GM23248 (cell line): ENCODE measurements around the gene SERPINB13. TPM values are rescaled to one million over a fixed set of nuclear protein-coding genes. Genes with fewer than 3 reads are reported as not detected.
A peak's percentile ranks its signal among the peaks of the same experiment; 100 is the strongest.

Source experiments
- DNase-seq: peaks from one replicate; pipeline ENCODE4 v3.0.0-alpha.2; 2015
- H2AFZ ChIP-seq: fragments of 200-600 bp; sonication (generic); 2 replicates; pipeline ENCODE4 v1.6.1; 2016; ENCODE audit warnings: antibody characterized with exemption
- H3F3A ChIP-seq: fragments of 200-600 bp; sonication (generic); 2 replicates; pipeline ENCODE4 v1.6.1; 2016; ENCODE audit warnings: mild to moderate bottlenecking, antibody characterized with exemption, mixed run types; ENCODE audit not compliant: insufficient read depth
- H3K27ac ChIP-seq: fragments of 200-600 bp; sonication (generic); 2 replicates; pipeline ENCODE4 v1.5.1; 2016; ENCODE audit warnings: mild to moderate bottlenecking
- H3K27me3 ChIP-seq: fragments of 200-600 bp; sonication (generic); replicated peaks from 2 replicates; pipeline ENCODE4 v1.6.1; 2016; ENCODE audit warnings: mild to moderate bottlenecking; ENCODE audit not compliant: insufficient read depth
- H3K36me3 ChIP-seq: fragments of 200-600 bp; sonication (generic); 2 replicates; pipeline ENCODE4 v1.6.1; 2016; ENCODE audit warnings: low read depth, mild to moderate bottlenecking
- H3K4me1 ChIP-seq: fragments of 200-600 bp; sonication (generic); 2 replicates; pipeline ENCODE4 v1.6.1; 2016; ENCODE audit warnings: mild to moderate bottlenecking; ENCODE audit not compliant: insufficient read depth
- H3K4me2 ChIP-seq: fragments of 200-600 bp; sonication (generic); one replicate; pipeline ENCODE4 v1.6.1; 2016; ENCODE audit warnings: mild to moderate bottlenecking; ENCODE audit not compliant: unreplicated experiment
- H3K4me3 ChIP-seq: fragments of 200-600 bp; sonication (generic); 2 replicates; pipeline ENCODE4 v1.5.1; 2016; ENCODE audit warnings: mild to moderate bottlenecking
- H3K79me2 ChIP-seq: fragments of 200-600 bp; sonication (generic); 2 replicates; pipeline ENCODE4 v1.6.1; 2016; ENCODE audit warnings: mild to moderate bottlenecking; ENCODE audit not compliant: insufficient read depth
- H3K9ac ChIP-seq: fragments of 200-600 bp; sonication (generic); 2 replicates; pipeline ENCODE4 v1.6.1; 2016; ENCODE audit warnings: mild to moderate bottlenecking
- H3K9me2 ChIP-seq: fragments of 200-600 bp; sonication (generic); 2 replicates; pipeline ENCODE4 v1.6.1; 2016; ENCODE audit warnings: mixed run types, mild to moderate bottlenecking, moderate library complexity; ENCODE audit not compliant: insufficient read depth
- H3K9me3 ChIP-seq: fragments of 200-600 bp; sonication (generic); one replicate; pipeline ENCODE4 v1.6.1; 2017; ENCODE audit warnings: low read depth
- H4K20me1 ChIP-seq: fragments of 200-600 bp; sonication (generic); 2 replicates; pipeline ENCODE4 v1.6.0; 2016; ENCODE audit not compliant: insufficient read depth
- EZH2 ChIP-seq: fragments of 200-600 bp; sonication (generic); IDR thresholded peaks from 2 replicates; pipeline ENCODE4 v1.6.1; 2018; ENCODE audit warnings: antibody characterized with exemption, mild to moderate bottlenecking; ENCODE audit not compliant: insufficient read depth, poor library complexity, severe bottlenecking
- EZH2phosphoT487 ChIP-seq: fragments of 200-600 bp; sonication (generic); IDR thresholded peaks from 2 replicates; pipeline ENCODE4 v1.6.1; 2018; ENCODE audit warnings: antibody characterized with exemption, moderate library complexity, mild to moderate bottlenecking, low read depth; ENCODE audit not compliant: insufficient read depth
- WGBS, 2 experiments: methylation state at CpG; one replicate each; pipeline ENCODE4 v1.1.6; 2015 to 2017; ENCODE audit warnings: low lambda C conversion rate in 2 of 2, low coverage in 1 of 2; ENCODE audit errors: missing lambda C conversion rate in 2 of 2; 5-methylcytosine and 5-hydroxymethylcytosine counted together
- in situ Hi-C: fragments of 300-500 bp; cut with MboI; formaldehyde crosslinking; loops from 2 replicates; pipeline ENCODE4 v1.15.0; 2020
- polyA plus RNA-seq: library from polyadenylated mRNA; unstranded; fragments of >200 nt; fragmentation: Nextera tagmentation; extraction: Ambion mirVana; gene quantifications from 2 replicates; pipeline ENCODE4 v1.2.1, GENCODE V29; 2016
- total RNA-seq: library from RNA; depleted of rRNA; stranded (reverse); fragments of >200 nt; shearing (Covaris generic); gene quantifications from 2 replicates; pipeline ENCODE4 v1.2.3, GENCODE V29; 2014; rRNA removed

SERPINB13 gene, protein sequence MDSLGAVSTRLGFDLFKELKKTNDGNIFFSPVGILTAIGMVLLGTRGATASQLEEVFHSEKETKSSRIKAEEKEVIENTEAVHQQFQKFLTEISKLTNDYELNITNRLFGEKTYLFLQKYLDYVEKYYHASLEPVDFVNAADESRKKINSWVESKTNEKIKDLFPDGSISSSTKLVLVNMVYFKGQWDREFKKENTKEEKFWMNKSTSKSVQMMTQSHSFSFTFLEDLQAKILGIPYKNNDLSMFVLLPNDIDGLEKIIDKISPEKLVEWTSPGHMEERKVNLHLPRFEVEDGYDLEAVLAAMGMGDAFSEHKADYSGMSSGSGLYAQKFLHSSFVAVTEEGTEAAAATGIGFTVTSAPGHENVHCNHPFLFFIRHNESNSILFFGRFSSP
- not detected in 2 replicates for total RNA-seq
- not detected in 2 replicates for polyA plus RNA-seq

DNA sequence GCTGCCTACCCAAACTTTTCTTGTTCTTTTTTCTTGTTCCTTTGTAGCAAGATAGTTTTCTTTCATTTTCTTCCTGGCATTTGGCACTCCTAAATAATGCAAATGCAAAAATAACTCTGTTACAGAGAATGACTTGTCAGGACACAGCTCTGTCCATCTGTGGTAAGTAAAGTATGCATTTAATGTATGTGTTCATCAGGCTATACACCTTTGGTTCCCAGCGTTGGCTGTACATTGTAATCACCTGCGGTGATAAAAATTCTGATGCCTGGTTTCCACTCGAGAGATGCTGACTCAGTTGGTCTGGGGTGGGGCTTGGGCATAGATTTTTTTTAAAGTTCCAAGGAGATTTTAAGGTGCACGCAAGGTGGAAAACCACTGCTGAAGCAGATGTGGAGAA, at the start of gene SERPINB13:
TSS of gene SERPINB13 (plus strand) at position 378 of the 400 bp plus-strand sequence. CDS start 1,325 bp downstream, outside the sequence.
- Histone ChIP-seq H3K9me2 (no peaks in the 10 kb centered on the region), H2AFZ (no peak within 1 kb of the TSS), H3K4me3 (no peak within 1 kb of the TSS), H3K79me2 (no peaks in the 10 kb centered on the region), H3K4me2 (no peak within 1 kb of the TSS), H3K27me3 (no peaks in the 10 kb centered on the region), H3K9ac (no peak within 1 kb of the TSS), H4K20me1 (no peaks in the 10 kb centered on the region), H3K27ac (no peak within 1 kb of the TSS), H3K36me3 (no peaks in the 10 kb centered on the region), H3K4me1 (peaks cover 19% of the 10 kb centered on the region), H3F3A (peaks cover 6% of the 10 kb centered on the region; the same call in 1 of the 2 replicates), H3K9me3 (no peaks in the 10 kb centered on the region)
- 78 to 81% methylated on average over 4 of the region's 4 CpGs for WGBS, 2 experiments
- no peak for DNase-seq
- no peak for TF ChIP-seq EZH2phosphoT487
- no peak for TF ChIP-seq EZH2
- in situ Hi-C loops, result loop anchor here (25.0 kb wide), 2 partner anchors 150 to 250 kb away; no protein-coding TSS in a partner anchor

DNA sequence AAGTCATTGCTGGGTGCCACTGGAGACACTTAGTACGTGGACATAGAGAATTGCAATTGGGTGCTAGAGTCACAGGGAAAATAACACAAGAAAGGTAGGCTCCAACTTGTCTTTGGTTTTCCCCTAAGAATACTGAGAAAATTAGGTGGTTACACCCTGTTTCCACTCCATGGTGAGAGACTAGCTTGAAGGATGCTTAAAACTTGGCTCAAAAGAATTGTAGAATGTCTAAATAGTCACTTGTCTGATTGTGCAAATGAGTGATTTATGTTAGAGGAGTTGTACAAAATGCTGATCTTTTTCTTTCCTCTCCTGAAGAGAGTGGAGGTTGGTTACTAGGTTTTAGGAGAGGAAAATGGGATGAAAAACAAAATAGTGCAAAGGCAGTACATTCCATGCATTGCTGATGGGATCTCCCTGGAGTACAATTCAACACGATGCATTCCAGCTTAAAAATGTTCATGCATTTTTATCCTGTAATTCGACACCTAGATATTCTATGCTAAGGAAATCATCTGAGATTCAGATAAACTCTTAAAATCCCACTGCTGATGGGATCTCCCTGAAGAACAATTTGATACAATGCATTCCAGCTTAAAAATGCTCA, 47.1 kb upstream of the SERPINB13 start:
- WGBS, 2 experiments, result 44 to 46% methylated on average over 3 of the region's 3 CpGs
- TF ChIP-seq EZH2phosphoT487, result no peak
- no peak for TF ChIP-seq EZH2
- H3K27me3 ChIP-seq, result no peaks in the 10 kb centered on the region
- H3K36me3 ChIP-seq, result no peaks in the 10 kb centered on the region
- H3F3A ChIP-seq, result no peaks in the 10 kb centered on the region
- H3K4me2 ChIP-seq, result peak overlapping the region; percentile 53
- H2AFZ ChIP-seq, result peak overlapping the region; percentile 18; the same call in 1 of the 2 replicates
- no peaks in the 10 kb centered on the region for H3K9me3 ChIP-seq
- H3K79me2 ChIP-seq, result no peaks in the 10 kb centered on the region
- H4K20me1 ChIP-seq, result no peaks in the 10 kb centered on the region
- no peak overlapping the region for H3K9ac ChIP-seq
- H3K4me3 ChIP-seq, result peak overlapping the region; percentile 3; the same call in 1 of the 2 replicates
- in situ Hi-C loops, result no loop called here
- H3K4me1 ChIP-seq, result peaks cover 17% of the 10 kb centered on the region
- DNase-seq, result peak; percentile 47
- no peaks in the 10 kb centered on the region for H3K9me2 ChIP-seq
- H3K27ac ChIP-seq, result no peak overlapping the region

DNA sequence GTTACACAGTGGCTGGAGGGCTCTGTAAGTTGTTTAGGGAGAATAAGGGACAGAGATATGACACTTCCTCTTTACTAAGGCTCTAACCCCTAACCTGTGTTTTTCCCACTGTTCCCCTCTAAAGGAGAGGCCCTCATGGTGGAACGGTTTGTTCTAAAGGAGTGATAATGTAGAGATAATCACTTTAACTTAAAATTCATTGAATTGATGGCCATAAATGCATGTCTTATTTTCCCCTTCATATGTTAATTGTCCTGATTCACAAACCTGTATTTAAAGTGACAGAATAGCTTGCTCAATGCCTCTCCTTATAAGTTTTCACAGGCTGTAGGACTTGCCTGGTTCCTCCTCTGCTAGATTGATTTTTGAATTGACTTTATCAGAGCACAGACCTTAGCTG, 45.1 kb upstream of the SERPINB13 start, which contains the start of gene SERPINB12:
TSS of gene SERPINB12 (plus strand) at position 301 of the 400 bp plus-strand sequence. CDS start 13,791 bp downstream, outside the sequence.
- no peak for DNase-seq
- TF ChIP-seq EZH2phosphoT487, result no peak
- TF ChIP-seq EZH2, result no peak
- Histone ChIP-seq H3K9ac (no peak within 1 kb of the TSS), H3K4me2 (no peak within 1 kb of the TSS), H3F3A (no peaks in the 10 kb centered on the region), H3K36me3 (no peaks in the 10 kb centered on the region), H3K27ac (no peak within 1 kb of the TSS), H3K9me2 (no peaks in the 10 kb centered on the region), H4K20me1 (no peaks in the 10 kb centered on the region), H3K4me1 (peaks cover 23% of the 10 kb centered on the region), H3K79me2 (no peaks in the 10 kb centered on the region), H3K9me3 (no peaks in the 10 kb centered on the region), H3K4me3 (no peak within 1 kb of the TSS), H2AFZ (no peak within 1 kb of the TSS), H3K27me3 (no peaks in the 10 kb centered on the region)
- 38 to 41% methylated on average over 1 of the region's 1 CpG for WGBS, 2 experiments
- in situ Hi-C loops, result no loop called here

DNA sequence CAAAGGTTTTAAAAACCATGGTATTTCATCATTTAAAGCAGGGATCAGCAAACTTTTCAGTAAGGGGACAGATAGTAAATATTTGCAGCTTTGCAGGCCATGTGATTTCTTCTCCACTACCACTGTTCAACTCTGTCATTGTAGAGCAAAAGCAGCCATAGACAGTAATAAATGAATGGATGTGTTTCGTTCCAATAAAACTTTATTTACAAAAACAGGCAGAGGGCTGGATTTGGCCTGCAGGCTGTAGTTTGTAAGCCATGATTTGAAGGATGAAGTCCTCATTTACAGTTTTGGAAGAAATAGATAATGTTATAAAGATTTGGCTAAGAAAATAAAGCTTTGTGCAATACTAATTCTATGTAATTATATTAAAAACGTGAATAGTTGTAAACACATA, 43.1 kb upstream of the SERPINB13 start:
- Histone ChIP-seq H2AFZ (no peak overlapping the region), H3K27ac (no peak overlapping the region), H3K9me2 (no peaks in the 10 kb centered on the region), H4K20me1 (no peaks in the 10 kb centered on the region), H3K27me3 (no peaks in the 10 kb centered on the region), H3F3A (no peaks in the 10 kb centered on the region), H3K79me2 (no peaks in the 10 kb centered on the region), H3K9ac (no peak overlapping the region), H3K4me1 (peaks cover 23% of the 10 kb centered on the region), H3K4me3 (no peak overlapping the region), H3K9me3 (no peaks in the 10 kb centered on the region), H3K36me3 (no peaks in the 10 kb centered on the region), H3K4me2 (no peak overlapping the region)
- 43 to 44% methylated on average over 2 of the region's 2 CpGs for WGBS, 2 experiments
- in situ Hi-C loops, result no loop called here
- TF ChIP-seq EZH2phosphoT487 (no peak), EZH2 (no peak)
- no peak for DNase-seq
